VCaP (cell line): Measurements from ENCODE around the gene GDF15.

Source experiments
- H3K27ac ChIP-seq: fragments of 450-650 bp; 2 replicates; pipeline ENCODE4 v1.5.1; 2017
- CTCF ChIP-seq: fragments of 450-650 bp; conservative IDR thresholded peaks from 2 replicates; pipeline ENCODE4 v1.5.1; 2017; ENCODE audit warnings: mild to moderate bottlenecking, moderate library complexity

GDF15 gene

GRCh38 chr19:18419195-18419698 is 33.3 kb downstream of the GDF15 start, which contains the start of gene SSBP4:
SSBP4 (plus strand) TSS chr19:18419398; CDS start chr19:18419649, 251 bp downstream.
- peak; percentile 80 for TF ChIP-seq CTCF
- H3K27ac ChIP-seq: peak within 1 kb of the TSS; percentile 83

GRCh38 chr19:18419699-18420460 is 33.9 kb downstream of the GDF15 start:
- H3K27ac ChIP-seq: peak overlapping the region; percentile 83

GRCh38 chr19:18420930-18421329 is 35.0 kb downstream of the GDF15 start:
- H3K27ac ChIP-seq: peak overlapping the region; percentile 83; the same call in 1 of the 2 replicates
- TF ChIP-seq CTCF: no peak

More at GRCh38 chr19:18419699-18420460, 33.9 kb downstream of the GDF15 start:
- TF ChIP-seq CTCF: peak; percentile 43

GRCh38 chr19:18421371-18421959 is 35.5 kb downstream of the GDF15 start:
- H3K27ac ChIP-seq: no peak overlapping the region
- no peak for TF ChIP-seq CTCF

- no peak for TF ChIP-seq CTCF
- no peak overlapping the region for H3K27ac ChIP-seq
These were observed 36.7 kb downstream of the GDF15 start for GRCh38 chr19:18422530-18423191.

- no peak for TF ChIP-seq CTCF
- no peak overlapping the region for H3K27ac ChIP-seq
These were observed 37.5 kb downstream of the GDF15 start for GRCh38 chr19:18423258-18424020.
